ENCODE results near the gene LHX8. TPM values are rescaled to one million over a fixed set of nuclear protein-coding genes. Genes with fewer than 3 reads are reported as not detected.

Gene LHX8
- total RNA-seq, 1 donor from 2014 or later: not detected

DNA sequence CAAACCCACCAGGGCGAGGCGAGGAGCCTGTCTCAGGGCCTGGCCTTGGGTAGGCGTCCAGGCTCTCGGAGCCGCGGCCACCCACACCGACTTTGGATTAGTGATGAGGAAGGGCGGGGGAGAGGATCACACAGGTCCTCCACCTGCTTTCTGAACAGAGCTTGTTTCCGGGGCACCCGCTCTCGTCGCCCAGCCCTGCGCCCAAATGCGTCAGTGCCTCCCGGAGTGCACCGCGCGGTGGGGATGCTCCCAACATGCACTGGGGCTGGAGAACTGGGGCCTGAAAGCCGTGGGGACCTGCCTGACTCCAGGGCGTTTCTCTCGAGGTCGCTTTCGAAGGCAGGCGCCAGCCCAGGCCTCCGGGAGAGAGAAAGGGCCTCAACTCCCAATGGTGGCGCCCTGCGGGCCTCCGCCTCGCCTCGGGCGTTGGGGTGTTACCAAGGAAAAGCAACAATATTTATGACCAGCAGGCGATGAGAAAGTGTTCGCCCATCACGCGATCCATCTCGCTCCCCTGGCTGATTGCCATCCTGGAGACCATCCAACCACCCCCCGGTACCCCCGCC is 8.9 kb upstream of the LHX8 start:
- H3K9me3 ChIP-seq: no peaks in the 10 kb centered on the region
- H3K36me3 ChIP-seq: no peaks in the 10 kb centered on the region
- H3K4me3 ChIP-seq: no peak overlapping the region
- H3K27me3 ChIP-seq (ENCODE audit: low read depth): peaks cover 71% of the 10 kb centered on the region
- peak in 1 of 2 donors; percentile 11 for ATAC-seq
- H3K27ac ChIP-seq: no peak overlapping the region
- no peak for DNase-seq
- H3K4me1 ChIP-seq: no peaks in the 10 kb centered on the region
- intact Hi-C loops (cut with DNase I): no loop called here
- no peak for TF ChIP-seq CTCF (IDR thresholded peaks at IDR 0.05)

GRCh38 chr1:75126611-75127101 is 7.5 kb upstream of the LHX8 start:
- no peaks in the 10 kb centered on the region for H3K4me1 ChIP-seq
- ATAC-seq (no peak), DNase-seq (no peak)
- H3K36me3 ChIP-seq: no peaks in the 10 kb centered on the region
- no peak overlapping the region for H3K4me3 ChIP-seq
- H3K27me3 ChIP-seq (ENCODE audit: low read depth): peaks cover 85% of the 10 kb centered on the region
- H3K27ac ChIP-seq: no peak overlapping the region
- intact Hi-C loops (cut with DNase I): no loop called here
- H3K9me3 ChIP-seq: no peaks in the 10 kb centered on the region
- TF ChIP-seq CTCF (IDR thresholded peaks at IDR 0.05): no peak

GRCh38 chr1:75127916-75128717 is 6.1 kb upstream of the LHX8 start:
- no peaks in the 10 kb centered on the region for H3K9me3 ChIP-seq
- no peak for ATAC-seq
- H3K27me3 ChIP-seq (ENCODE audit: low read depth): peaks cover 96% of the 10 kb centered on the region
- intact Hi-C loops (cut with DNase I): no loop called here
- TF ChIP-seq CTCF (IDR thresholded peaks at IDR 0.05): no peak
- DNase-seq: no peak
- H3K4me1 ChIP-seq: no peaks in the 10 kb centered on the region
- no peaks in the 10 kb centered on the region for H3K36me3 ChIP-seq
- H3K27ac ChIP-seq: no peak overlapping the region
- no peak overlapping the region for H3K4me3 ChIP-seq

DNA sequence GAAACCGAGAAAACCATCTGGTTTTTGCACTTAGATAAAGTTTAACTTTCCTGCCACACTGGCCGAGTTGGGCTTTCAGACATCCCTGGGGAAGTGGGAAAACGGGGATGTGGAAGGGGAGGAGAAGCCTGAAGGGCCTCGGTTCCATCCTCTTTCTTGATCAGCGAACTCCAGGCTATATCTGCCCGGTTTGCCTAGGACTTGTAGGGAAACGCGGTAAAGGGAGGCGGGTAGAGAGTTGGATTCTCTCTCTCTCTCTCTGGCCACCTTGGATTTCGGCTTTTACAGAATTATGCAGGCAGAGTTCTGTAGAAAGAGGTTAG is 4.6 kb upstream of the LHX8 start:
- peaks cover 2% of the 10 kb centered on the region for H3K4me1 ChIP-seq

More for the DNA sequence above, 4.6 kb upstream of the LHX8 start:
- Histone ChIP-seq H3K9me3 (no peaks in the 10 kb centered on the region), H3K27ac (no peak overlapping the region), H3K36me3 (no peaks in the 10 kb centered on the region), H3K27me3 (ENCODE audit: low read depth) (peaks cover 98% of the 10 kb centered on the region), H3K4me3 (no peak overlapping the region)
- TF ChIP-seq CTCF (IDR thresholded peaks at IDR 0.05): no peak
- DNase-seq (no peak), ATAC-seq (no peak)
- intact Hi-C loops (cut with DNase I): no loop called here
